NB4 (cell line): ENCODE data around the gene TBC1D9.

Source experiments
- DNase-seq: peaks from one replicate; pipeline ENCODE4 v3.0.0; 2010; ENCODE audit warnings: low read depth
- H3K4me3 ChIP-seq: one replicate; pipeline ENCODE4 v1.5.1; 2011; ENCODE audit warnings: mild to moderate bottlenecking, low read depth, low read length, moderate library complexity
- MYC ChIP-seq: IDR thresholded peaks from 2 replicates; pipeline ENCODE4 v1.6.1; 2011; ENCODE audit warnings: low read depth, low read length
- POLR2A ChIP-seq: IDR thresholded peaks from 2 replicates; pipeline ENCODE4 v1.6.1; 2011; ENCODE audit warnings: mild to moderate bottlenecking; ENCODE audit not compliant: insufficient read length; ENCODE audit errors: extremely low read depth
- TF ChIP-seq, protein P1 (sequence below): IDR thresholded peaks from 2 replicates; pipeline ENCODE4 v1.6.1; 2011; ENCODE audit warnings: low read depth, low read length
- TF ChIP-seq, protein P2 (sequence below): IDR thresholded peaks from one replicate; pipeline ENCODE4 v1.5.1; 2012; ENCODE audit warnings: low read depth, low read length

TBC1D9 gene

DNA sequence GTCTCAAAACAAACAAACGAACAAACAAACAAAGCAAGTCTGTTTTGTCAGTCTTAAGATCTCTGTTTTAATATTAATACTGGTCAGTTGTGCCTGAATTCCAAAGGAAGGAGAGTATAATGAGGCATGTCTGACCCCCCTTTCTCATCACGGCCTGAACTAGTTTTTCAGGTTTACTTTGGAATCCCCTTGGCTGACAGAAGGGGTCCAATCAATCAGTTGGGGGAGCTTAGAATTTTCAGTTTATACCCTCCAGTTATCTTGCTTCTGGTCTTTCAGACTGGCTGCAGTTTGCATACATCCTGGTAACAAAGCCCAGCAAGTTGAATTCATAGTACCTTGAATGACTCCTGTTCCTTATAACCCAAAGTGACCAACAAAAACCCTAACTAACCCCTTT, 41.1 kb downstream of the TBC1D9 start:
- DNase-seq, result no peak
- TF ChIP-seq, protein P1, sequence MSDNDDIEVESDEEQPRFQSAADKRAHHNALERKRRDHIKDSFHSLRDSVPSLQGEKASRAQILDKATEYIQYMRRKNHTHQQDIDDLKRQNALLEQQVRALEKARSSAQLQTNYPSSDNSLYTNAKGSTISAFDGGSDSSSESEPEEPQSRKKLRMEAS, result no peak
- TF ChIP-seq MYC (no peak), POLR2A (no peak)
- TF ChIP-seq, protein P2, sequence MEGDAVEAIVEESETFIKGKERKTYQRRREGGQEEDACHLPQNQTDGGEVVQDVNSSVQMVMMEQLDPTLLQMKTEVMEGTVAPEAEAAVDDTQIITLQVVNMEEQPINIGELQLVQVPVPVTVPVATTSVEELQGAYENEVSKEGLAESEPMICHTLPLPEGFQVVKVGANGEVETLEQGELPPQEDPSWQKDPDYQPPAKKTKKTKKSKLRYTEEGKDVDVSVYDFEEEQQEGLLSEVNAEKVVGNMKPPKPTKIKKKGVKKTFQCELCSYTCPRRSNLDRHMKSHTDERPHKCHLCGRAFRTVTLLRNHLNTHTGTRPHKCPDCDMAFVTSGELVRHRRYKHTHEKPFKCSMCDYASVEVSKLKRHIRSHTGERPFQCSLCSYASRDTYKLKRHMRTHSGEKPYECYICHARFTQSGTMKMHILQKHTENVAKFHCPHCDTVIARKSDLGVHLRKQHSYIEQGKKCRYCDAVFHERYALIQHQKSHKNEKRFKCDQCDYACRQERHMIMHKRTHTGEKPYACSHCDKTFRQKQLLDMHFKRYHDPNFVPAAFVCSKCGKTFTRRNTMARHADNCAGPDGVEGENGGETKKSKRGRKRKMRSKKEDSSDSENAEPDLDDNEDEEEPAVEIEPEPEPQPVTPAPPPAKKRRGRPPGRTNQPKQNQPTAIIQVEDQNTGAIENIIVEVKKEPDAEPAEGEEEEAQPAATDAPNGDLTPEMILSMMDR, result no peak
- H3K4me3 ChIP-seq, result no peak overlapping the region

DNA sequence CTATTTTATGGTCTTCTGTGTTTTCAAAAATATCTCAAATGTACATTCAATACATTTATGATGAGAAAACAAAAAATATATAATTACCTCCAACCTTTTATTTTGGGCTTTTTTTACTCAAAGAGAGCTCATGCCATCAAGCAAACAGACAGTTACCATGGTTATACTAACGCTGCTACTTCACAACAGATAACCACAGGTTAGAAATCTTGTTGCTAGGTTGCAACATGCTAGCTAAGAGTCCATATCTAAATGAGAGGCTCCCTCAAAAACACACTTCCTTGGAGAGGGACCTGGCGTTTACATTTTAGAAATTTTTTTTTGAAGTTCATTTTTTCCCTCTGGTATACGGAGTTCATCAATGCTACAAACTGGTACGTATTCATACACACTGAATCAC, 44.3 kb downstream of the TBC1D9 start:
- no peak overlapping the region for H3K4me3 ChIP-seq
- no peak for DNase-seq
- TF ChIP-seq POLR2A (no peak), MYC (no peak)
- TF ChIP-seq, protein P1, result no peak
- TF ChIP-seq, protein P2, result no peak

DNA sequence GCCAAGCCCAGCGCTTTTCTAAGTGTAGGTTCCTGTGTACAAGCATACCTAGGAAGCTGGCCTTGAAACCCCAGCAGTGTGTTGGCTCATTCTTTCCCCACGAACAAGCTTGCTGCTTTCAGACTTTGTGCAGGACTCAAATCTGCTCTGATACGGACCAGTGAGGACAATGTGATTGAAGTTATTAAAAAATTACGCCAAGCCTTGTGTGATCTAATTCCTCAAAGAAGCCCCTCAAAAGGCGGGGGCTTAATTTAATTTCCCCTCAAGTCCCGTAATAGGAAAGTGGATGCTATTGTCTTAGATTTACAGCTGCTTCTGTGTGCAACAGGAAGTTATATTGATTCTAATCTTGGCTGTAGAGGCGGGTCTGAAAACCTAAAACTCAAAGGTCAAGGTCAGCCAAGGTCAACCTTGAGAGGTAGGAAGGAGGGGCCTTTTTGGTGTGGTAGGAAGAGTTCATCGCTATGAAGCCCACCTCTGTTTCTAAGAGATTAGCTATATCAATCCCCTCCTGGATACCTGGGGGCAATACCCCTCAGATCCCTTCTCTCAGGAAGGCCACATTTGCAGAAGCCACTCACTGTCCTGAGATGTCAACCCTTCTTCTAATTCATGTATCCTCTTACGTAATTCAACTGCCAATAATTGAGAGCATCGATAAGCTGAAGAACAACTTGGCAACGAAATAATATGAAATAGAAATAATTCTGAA, 45.1 kb downstream of the TBC1D9 start:
- H3K4me3 ChIP-seq, result no peak overlapping the region
- TF ChIP-seq, protein P1, result no peak
- no peak for TF ChIP-seq POLR2A
- no peak for TF ChIP-seq MYC
- TF ChIP-seq, protein P2, result no peak
- no peak for DNase-seq

DNA sequence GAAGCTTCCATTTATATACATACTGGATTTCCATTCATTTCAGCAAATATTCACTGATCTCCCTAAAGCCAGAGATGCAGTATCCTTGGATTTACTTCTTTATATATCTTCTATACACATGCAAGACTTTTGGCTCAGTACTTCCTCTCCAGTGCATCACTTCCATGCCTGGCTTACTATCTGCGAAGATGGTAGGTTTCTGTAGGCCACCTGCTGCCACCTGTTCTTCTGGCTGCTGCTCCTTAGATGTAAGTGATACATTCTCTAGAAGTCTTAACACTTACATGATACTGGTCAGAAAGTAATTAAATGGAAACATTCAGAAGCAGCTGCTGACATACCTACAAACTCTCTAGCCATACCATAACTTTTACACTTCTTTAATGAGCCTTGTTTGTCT, 48.9 kb downstream of the TBC1D9 start:
- TF ChIP-seq MYC (no peak), POLR2A (no peak)
- TF ChIP-seq, protein P1, result no peak
- TF ChIP-seq, protein P2, result no peak

DNA sequence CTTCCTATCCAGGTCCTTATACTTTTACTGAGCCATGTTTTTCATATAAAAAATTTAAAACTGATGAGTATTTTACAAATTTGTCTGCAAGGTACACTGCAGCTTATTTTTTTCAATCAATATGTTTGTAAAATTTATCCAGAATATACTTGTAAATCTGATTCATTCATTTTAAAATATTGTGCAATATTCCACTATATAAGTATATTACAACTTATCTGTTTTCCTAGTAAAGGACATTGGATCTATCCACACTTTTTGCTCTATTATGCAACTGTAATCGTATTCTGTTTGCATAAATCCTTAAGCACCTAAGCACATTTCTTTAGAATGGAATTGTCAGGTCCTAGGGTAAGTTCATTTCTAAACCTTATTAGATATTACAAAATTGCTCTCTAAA, 49.5 kb downstream of the TBC1D9 start:
- TF ChIP-seq, protein P1, result no peak
- TF ChIP-seq, protein P2, result no peak
- TF ChIP-seq POLR2A (no peak), MYC (no peak)
- DNase-seq, result no peak

More for the DNA sequence above, 48.9 kb downstream of the TBC1D9 start:
- H3K4me3 ChIP-seq, result no peak overlapping the region
- DNase-seq, result no peak

More for the DNA sequence above, 49.5 kb downstream of the TBC1D9 start:
- no peak overlapping the region for H3K4me3 ChIP-seq
